ENCODE data around the gene THSD4.

THSD4 gene

DNA sequence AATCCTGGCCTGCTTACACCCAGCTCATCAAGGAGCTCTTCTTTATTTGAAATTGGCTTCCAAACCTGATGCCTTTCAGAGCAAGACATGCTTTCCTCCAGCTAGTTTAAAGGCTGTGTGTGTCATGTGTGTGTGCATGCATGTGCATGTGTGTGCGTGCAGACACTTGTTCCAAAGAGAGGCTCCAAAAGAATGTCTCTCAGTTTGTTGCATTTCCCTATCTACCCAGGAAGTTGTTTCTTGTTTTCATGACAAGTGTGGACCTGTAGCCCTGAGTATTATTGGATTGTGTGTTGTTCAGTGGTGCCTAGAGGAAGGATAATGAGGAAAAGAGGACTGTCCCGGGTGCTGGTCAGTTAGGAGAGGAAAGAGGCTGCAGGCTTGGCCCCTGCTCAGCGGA, 240.0 kb downstream of the THSD4 start:
- H3K27ac ChIP-seq = no peak overlapping the region
- TF ChIP-seq, protein P1, sequence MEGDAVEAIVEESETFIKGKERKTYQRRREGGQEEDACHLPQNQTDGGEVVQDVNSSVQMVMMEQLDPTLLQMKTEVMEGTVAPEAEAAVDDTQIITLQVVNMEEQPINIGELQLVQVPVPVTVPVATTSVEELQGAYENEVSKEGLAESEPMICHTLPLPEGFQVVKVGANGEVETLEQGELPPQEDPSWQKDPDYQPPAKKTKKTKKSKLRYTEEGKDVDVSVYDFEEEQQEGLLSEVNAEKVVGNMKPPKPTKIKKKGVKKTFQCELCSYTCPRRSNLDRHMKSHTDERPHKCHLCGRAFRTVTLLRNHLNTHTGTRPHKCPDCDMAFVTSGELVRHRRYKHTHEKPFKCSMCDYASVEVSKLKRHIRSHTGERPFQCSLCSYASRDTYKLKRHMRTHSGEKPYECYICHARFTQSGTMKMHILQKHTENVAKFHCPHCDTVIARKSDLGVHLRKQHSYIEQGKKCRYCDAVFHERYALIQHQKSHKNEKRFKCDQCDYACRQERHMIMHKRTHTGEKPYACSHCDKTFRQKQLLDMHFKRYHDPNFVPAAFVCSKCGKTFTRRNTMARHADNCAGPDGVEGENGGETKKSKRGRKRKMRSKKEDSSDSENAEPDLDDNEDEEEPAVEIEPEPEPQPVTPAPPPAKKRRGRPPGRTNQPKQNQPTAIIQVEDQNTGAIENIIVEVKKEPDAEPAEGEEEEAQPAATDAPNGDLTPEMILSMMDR (conservative IDR thresholded peaks at IDR 0.05) = no peak

- TF ChIP-seq, protein P1 (conservative IDR thresholded peaks at IDR 0.05) = no peak
- no peak overlapping the region for H3K27ac ChIP-seq
Observed at GRCh38 chr15:71357321-71357732, 242.1 kb downstream of the THSD4 start.

- no peak overlapping the region for H3K27ac ChIP-seq
- TF ChIP-seq, protein P1 (conservative IDR thresholded peaks at IDR 0.05) = no peak
Observed at GRCh38 chr15:71357967-71358366, 242.7 kb downstream of the THSD4 start.

- H3K27ac ChIP-seq = no peak overlapping the region
- TF ChIP-seq, protein P1 (conservative IDR thresholded peaks at IDR 0.05) = no peak
Observed at GRCh38 chr15:71359246-71359645, 244.0 kb downstream of the THSD4 start.

- TF ChIP-seq, protein P1 (conservative IDR thresholded peaks at IDR 0.05) = no peak
- H3K27ac ChIP-seq = no peak overlapping the region
Observed at GRCh38 chr15:71362556-71362955, 247.3 kb downstream of the THSD4 start.

DNA sequence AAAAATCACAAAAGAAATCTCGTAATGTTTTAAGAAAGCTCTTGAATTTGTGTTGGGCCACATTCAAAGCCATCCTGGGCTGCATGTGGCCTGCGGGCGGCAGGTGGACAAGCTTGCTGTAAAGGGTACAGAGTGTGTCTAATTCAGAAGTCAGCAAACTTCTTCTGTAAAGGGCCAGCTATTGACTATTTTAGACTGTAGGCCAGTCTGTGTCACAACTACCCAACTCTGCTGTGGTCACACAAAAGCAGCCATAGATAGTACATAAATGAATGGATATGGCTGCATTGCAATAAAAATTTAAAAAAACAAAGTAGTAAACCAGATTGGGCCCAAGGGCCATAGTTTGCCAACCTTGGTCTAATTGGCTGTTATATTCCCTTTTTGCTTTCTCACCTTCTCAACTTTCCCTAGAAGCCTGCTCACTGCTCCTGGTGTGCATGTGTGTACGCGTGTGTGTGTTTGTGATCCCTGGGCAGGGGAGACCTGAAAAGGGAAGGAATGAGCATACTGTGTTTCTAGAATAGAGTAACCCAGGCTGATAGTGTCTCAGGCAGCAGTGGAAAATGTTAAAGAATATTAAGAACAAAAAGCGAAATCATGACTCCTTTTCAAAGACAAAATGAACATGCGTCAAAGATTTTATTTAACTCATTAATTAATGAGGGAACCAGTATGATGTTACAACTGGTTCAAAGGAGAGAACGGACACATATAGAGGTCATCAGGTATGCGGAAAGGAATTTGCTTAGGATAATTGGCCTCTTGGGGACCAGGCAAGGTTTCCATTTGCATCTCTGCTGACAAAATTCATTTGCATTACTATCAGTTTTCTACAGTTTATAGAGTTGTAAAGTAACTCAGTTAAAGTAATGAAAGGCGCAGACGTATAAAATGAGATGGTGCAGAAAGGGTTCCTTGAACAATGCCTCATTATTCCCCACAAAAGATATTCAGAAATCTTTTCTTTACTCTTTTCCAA, 248.0 kb downstream of the THSD4 start:
- no peak overlapping the region for H3K27ac ChIP-seq
- TF ChIP-seq, protein P1 (conservative IDR thresholded peaks at IDR 0.05) = no peak

- H3K27ac ChIP-seq = no peak overlapping the region
- TF ChIP-seq, protein P1 (conservative IDR thresholded peaks at IDR 0.05) = no peak
Observed at GRCh38 chr15:71364117-71364584, 248.9 kb downstream of the THSD4 start.

All from VCaP (cell line).